ENCODE data around the gene PRDX2. TPM values are rescaled to one million over a fixed set of nuclear protein-coding genes. Genes with fewer than 3 reads are reported as not detected.

Gene PRDX2
- total and polyA plus RNA-seq, 10 of the 15 experiments (the other 5 are each of a cell fraction or from before 2014, with no cell fraction given): 93.0 to 812 (median 344) TPM

DNA sequence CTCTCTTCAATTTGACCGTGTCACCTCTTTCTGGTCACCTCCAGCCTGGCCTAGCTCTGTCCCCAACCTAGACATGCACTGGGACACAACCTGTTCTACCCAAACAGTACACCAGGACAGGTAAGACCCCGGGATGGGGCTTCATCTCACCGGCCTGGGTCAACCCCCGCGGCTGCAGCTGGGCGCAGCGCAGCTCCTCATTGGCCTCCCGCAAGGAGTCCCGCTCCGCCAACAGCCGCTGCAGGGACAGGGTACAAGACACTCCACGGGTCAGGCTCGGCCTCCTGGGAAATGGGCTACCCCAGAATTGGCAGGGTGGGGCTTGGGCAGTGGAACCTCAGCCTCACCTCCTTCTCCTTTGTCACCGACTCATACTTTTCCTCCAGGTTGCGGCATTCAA, 33.9 kb downstream of the PRDX2 start (continued):
- TF ChIP-seq PRDM15 (CRISPR knock-in tag; IDR thresholded peaks at IDR 0.05) (no peak), ZNF207 (IDR thresholded peaks at IDR 0.05; ENCODE audit: borderline replicate concordance) (no peak), STAT3 (IDR thresholded peaks at IDR 0.05; ENCODE audit: low read depth, low read length) (no peak), TCF7 (IDR thresholded peaks at IDR 0.05; ENCODE audit: borderline replicate concordance) (no peak), CHD2 (IDR thresholded peaks at IDR 0.05; ENCODE audit: borderline replicate concordance, low read depth, low read length) (no peak), RUNX3 (IDR thresholded peaks at IDR 0.05; ENCODE audit: low read length) (no peak), SIN3A (IDR thresholded peaks at IDR 0.05; ENCODE audit: low read depth, low read length) (no peak)

DNA sequence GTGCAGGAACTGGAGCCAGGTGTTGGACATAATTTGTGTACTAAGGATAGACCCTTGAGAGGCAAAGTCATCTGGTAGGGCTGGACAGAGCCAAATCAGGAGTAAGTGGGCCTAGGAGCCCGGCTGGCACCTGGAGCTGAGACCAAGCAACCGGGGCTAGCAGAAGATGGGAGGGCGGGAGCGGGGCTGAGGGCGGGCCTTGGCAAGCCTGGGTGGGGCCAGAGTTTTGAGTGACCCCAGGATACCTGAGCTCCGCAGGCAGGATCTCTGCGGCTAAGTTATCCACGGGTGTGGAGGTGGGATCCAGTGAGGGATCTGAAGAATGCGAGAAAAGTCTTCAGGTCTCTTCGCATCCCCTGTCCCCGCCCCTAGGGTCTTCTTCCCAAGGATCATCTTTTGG, 34.5 kb downstream of the PRDX2 start:
- in situ Hi-C loops (cut with MboI): loop anchor here (5.0 kb wide), 1 partner anchor 80 kb away; no protein-coding TSS in a partner anchor
- Histone ChIP-seq H2AFZ (ENCODE audit: control insufficient read depth, low read depth, low read length) (no peak overlapping the region), H3K9ac (ENCODE audit: control insufficient read depth, insufficient read depth, low read length) (no peak overlapping the region), H3K4me2 (ENCODE audit: control insufficient read depth, insufficient read depth) (no peak overlapping the region), H3K4me1 (ENCODE audit: control insufficient read depth, insufficient read depth, low read length) (no peaks in the 10 kb centered on the region; the same call in 1 of the 2 replicates), H3K9me3 (replicated peaks; ENCODE audit: control insufficient read depth, insufficient read depth, low read length) (no peaks in the 10 kb centered on the region), H3K79me2 (ENCODE audit: control insufficient read depth, insufficient read depth, low read length) (no peaks in the 10 kb centered on the region), H3K4me3 (no peak overlapping the region), H4K20me1 (ENCODE audit: control insufficient read depth, insufficient read depth) (no peaks in the 10 kb centered on the region), H3K36me3 (ENCODE audit: control insufficient read depth in 2 of 2, insufficient read depth in 2 of 2, low read length in 1 of 2) (no peaks in the 10 kb centered on the region), H3K27me3 (replicated peaks in 1 of 2; ENCODE audit: control insufficient read depth in 2 of 2, insufficient read depth in 2 of 2, low read length in 1 of 2) (no peaks in the 10 kb centered on the region; a peak in 1 of 4 replicates), H3K27ac (ENCODE audit: control insufficient read depth, insufficient read depth) (no peak overlapping the region)
- SMC1A ChIA-PET (ENCODE audit: uncharacterized antibody, unreplicated experiment): interaction anchor here (0.6 to 4.6 kb wide), 7 partner anchors 10 to 80 kb away, joined by 3 to 61 read pairs (median 5); no protein-coding TSS in a partner anchor
- FAIRE-seq (no peak), DNase-seq (ENCODE audit: low read depth, low spot score) (no peak), ATAC-seq (no peak)
- RAD21 ChIA-PET (ENCODE audit: unreplicated experiment): interaction anchor here (1.1 to 9.0 kb wide), 6 partner anchors 11 to 198 kb away, joined by 3 to 76 read pairs (median 14); no protein-coding TSS in a partner anchor
- TF ChIP-seq SREBF2 (IDR thresholded peaks at IDR 0.05; ENCODE audit: low read length) (no peak), IKZF1 (conservative IDR thresholded peaks at IDR 0.05) (no peak)
- intact Hi-C loops (cut with micrococcal nuclease; ENCODE audit: unreplicated experiment): no loop called here
- WGBS (ENCODE audit: insufficient coverage, insufficient replicate concordance, low lambda C conversion rate, missing lambda C conversion rate): 100% methylated on average over 8 of the region's 11 CpGs
- CTCF ChIA-PET: interaction anchor here (1.3 to 17.0 kb wide), 6 partner anchors 7 to 100 kb away, joined by 3 to 426 read pairs (median 28); partner anchors contain the start of genes JUNB, PRDX2 and THSD8
- no TSS peak for BruUV-seq (replicated peaks)
- POLR2A ChIA-PET: interaction anchor here (0.8 to 1.3 kb wide), 2 partner anchors 29 to 34 kb away, joined by 3 to 5 read pairs; no protein-coding TSS in a partner anchor

Measured in GM12878 (cell line).